HG03025 (cell line): ENCODE data around the gene KCNC1.

Experiments used
- ATAC-seq: cut with Tn5 transposase; IDR thresholded peaks from one replicate; pipeline ENCODE4 v1.9.1; 2021; ENCODE audit warnings: mild to moderate bottlenecking, moderate library complexity; ENCODE audit not compliant: unreplicated experiment, low FRiP score

Gene KCNC1

GRCh38 chr11:17750013-17750800, 15.6 kb downstream of the KCNC1 start:
- no peak for ATAC-seq

- no peak for ATAC-seq
Observed at GRCh38 chr11:17750801-17751165, 16.2 kb downstream of the KCNC1 start.

GRCh38 chr11:17751558-17751957, 17.0 kb downstream of the KCNC1 start:
- ATAC-seq, result no peak

GRCh38 chr11:17752144-17752543, 17.6 kb downstream of the KCNC1 start:
- ATAC-seq, result no peak

- no peak for ATAC-seq
Observed at GRCh38 chr11:17753153-17753552, 18.6 kb downstream of the KCNC1 start.

GRCh38 chr11:17753641-17754040, 19.1 kb downstream of the KCNC1 start:
- no peak for ATAC-seq

GRCh38 chr11:17755891-17756290, 21.3 kb downstream of the KCNC1 start:
- no peak for ATAC-seq

GRCh38 chr11:17760102-17761029, 25.8 kb downstream of the KCNC1 start:
- no peak for ATAC-seq

GRCh38 chr11:17762309-17762974, 27.9 kb downstream of the KCNC1 start:
- ATAC-seq, result no peak

GRCh38 chr11:17763244-17763643, 28.7 kb downstream of the KCNC1 start:
- ATAC-seq, result no peak

DNA sequence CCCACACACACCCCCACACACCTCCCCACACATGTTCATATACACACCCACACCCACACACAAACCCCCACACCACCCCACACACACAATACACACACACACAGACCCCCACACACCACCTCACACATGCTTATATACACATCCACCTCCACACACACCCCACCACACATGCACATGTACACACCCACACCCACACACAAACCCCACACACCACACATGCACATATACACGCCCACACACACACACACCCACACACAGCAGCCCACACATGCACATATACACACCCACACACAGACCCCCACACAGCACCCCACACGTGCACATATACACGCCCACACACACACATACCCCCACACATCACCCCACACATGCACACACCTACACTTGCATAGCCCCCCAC, 29.1 kb downstream of the KCNC1 start:
- ATAC-seq, result no peak

GRCh38 chr11:17764446-17765218, 30.1 kb downstream of the KCNC1 start:
- ATAC-seq, result no peak

GRCh38 chr11:17765356-17766072, 30.9 kb downstream of the KCNC1 start:
- no peak for ATAC-seq

- no peak for ATAC-seq
Observed at GRCh38 chr11:17766073-17766359, 31.4 kb downstream of the KCNC1 start.

DNA sequence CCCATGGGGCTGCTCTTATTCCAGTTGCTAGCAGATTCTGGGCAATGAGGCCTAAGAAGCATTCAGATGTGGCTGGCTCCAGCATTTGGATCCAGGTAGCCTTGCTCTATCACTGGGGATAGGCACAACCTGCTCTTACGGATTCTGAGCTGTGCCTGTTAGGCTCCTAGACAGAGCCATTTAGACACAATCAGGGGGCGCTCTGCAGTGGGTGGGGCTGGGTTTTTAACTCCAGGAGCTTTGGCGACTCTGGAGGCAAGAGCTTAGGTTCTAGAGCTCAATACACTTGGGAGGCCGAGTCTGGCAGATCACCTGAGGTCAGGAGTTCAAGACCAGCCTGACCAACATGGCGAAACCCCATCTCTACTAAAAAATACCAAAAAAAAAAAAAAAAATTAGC, 32.0 kb downstream of the KCNC1 start:
- ATAC-seq, result no peak

DNA sequence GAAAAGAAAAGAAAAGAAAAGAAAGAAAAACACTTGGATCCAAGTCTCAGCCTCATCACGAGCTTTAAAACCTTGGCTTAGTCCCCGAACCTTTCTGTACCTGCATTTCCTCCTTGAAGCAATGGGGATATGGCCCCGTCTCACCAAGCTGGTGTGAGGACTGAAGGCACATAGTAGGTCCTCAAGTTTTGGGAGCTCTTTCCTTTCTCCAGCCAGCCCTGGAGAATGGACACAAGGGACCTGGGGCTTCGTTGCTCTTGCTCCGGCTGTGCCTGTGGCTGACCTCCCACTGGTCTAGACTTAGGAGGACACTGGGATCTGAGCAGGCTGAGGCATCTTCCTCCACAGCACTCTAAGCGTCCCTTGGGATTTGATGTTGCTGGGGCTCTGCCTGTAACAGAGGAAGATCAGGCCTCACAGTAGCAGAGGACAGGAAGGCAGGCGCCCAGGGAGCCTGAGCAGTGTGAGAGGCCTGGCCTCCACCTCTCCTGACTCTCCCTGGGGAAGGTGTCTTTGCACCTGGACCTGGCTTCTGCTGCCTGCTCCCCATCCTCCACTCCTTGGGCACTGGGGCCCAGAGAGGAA, 32.8 kb downstream of the KCNC1 start:
- ATAC-seq, result no peak

- no peak for ATAC-seq
Observed at GRCh38 chr11:17767914-17768313, 33.3 kb downstream of the KCNC1 start.

DNA sequence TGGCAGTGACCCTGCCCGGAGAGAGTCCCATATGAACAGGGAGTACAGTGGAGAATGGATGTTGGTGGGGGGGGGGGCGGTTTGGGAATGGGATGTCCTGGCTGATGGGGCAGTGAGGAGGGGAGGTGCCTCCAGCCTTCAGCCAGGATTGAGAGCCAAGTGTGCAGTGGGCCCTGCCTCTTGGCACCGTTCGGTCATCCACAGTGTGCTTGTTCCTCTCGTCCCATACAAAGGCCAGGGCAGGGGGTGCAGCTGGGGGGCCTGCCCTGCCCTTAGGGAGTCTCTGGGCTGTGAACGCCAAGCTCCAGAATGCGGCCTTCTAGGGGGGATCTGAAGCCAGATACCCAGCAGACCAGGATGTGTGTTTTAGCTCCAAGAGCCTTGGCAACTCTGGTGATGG, 34.0 kb downstream of the KCNC1 start:
- ATAC-seq, result no peak

- ATAC-seq, result no peak
Observed at GRCh38 chr11:17769218-17769617, 34.6 kb downstream of the KCNC1 start.
